Embryonic facial prominence (tissue), 1 donor: ENCODE measurements around the gene FOXK2.
"Not testable (repeated sequence)": the region's sequence is repeated elsewhere in the genome, so short reads cannot be mapped to it uniquely, and the experiment has no call there.

Source experiments
- DNase-seq: peaks from one replicate; pipeline ENCODE4 v3.0.0-alpha.2; 2016; ENCODE audit errors: extremely low spot score

FOXK2 gene

DNA sequence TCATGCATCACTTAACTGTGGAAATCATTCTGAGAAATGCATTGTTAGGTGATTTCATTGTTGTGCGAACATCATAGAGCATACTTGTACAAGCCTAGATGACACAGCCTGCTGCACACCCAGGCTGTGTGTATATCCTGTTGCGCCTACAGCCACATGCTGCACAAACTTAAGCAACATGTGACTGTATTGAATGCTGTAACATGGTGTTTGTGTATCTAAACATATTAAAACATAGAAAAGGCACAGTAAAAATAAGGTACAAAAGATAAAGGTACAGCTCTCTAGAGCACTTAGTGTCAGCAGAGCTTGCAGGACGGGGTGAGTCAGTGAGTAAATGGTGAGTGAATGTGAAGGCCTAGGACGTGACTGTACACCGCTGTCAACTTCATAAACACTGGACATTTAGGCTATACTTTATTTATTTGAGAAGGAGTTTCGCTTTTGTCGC is 11.9 kb downstream of the FOXK2 start:
- DNase-seq, result no peak

- no peak for DNase-seq
These were observed 14.9 kb downstream of the FOXK2 start for GRCh38 chr17:82534401-82534812.

- no peak for DNase-seq
These were observed 17.1 kb downstream of the FOXK2 start for GRCh38 chr17:82536512-82537201.

DNA sequence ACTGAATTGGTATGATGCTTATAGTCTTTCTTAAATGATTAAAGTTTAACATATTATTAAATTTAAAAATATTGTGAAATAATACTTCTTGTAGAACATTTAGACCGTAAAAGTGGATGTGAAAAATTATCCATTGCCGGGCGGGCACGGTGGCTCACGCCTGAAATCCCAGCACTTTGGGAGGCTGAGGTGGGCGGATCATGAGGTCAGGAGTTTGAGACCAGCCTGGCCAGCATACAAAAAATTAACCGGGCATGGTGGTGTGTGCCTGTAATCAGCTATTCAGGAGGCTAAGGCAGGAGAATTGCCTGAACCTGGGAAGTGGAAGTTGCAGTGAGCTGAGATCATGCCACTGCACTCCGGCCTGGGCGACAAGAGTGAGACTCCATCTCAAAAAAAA is 17.7 kb downstream of the FOXK2 start:
- DNase-seq, result not testable (repeated sequence)

GRCh38 chr17:82539076-82539475 is 19.5 kb downstream of the FOXK2 start:
- DNase-seq, result not testable (repeated sequence)

- no peak for DNase-seq
These were observed 22.9 kb downstream of the FOXK2 start for GRCh38 chr17:82542439-82542838.

DNA sequence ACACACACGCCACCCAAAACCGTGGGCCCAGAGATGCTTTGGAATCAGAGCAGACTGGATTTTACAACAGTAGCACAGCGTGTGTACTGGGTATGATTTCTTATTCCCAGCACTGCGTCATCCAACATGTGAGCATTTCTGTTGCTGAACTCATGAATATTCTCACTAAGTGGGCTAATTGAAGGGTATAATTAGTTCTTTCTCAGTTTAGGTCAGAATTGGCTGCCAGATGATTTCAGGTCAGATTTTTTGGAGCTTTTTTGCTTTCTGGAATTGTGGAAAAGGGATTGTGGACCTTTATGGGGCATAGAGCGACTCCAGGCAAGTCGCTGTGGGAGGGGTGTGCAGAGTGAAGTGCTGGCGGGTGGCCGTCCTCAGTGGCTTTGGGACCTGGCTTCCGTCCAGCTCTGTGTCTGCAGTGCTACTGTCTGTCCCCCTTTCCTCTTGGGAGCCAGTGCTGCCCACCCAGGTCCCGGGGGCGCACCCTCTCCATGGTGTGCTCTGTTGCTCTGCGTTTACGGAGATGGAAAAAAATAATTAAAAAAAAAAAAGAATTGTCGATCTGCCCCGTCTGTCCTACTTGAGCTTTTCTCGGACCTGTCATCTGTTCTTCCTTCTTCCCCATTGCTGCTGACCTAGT is 25.0 kb downstream of the FOXK2 start:
- DNase-seq, result no peak

- DNase-seq, result peak; percentile 42
These were observed 25.5 kb downstream of the FOXK2 start for GRCh38 chr17:82545071-82545462.

- no peak for DNase-seq
These were observed 28.4 kb downstream of the FOXK2 start for GRCh38 chr17:82547981-82548380.

DNA sequence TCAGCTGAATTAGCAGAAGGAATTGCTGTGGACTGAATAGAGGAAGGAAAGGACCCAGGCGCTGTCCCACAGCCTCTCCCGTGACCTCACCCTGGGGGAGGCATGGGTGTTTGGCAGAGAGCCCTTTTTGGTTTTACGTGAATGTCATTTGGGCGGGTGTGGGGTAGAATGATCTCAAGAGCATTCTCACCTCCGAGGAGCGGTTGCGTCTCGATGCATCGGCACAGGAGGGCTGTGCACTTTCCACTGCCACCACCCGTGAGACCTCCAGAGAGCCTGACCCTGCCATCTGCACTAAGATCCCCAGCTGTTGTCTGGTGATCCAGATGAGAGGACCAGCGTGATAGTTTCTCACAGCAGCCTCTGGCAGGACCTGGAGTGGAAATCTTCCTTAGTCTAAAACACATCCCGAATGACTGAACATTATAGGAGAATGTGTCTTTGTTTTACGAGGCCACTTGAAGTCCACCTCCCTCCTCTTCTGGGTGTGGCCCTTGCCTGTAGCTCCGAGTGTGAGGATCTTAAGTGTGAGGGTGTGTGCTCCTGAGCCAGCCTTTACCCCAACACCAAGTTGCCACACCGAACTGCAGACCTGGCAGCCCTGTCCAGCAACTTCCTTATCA is 29.3 kb downstream of the FOXK2 start:
- no peak for DNase-seq

GRCh38 chr17:82551779-82552457 is 32.4 kb downstream of the FOXK2 start:
- no peak for DNase-seq

DNA sequence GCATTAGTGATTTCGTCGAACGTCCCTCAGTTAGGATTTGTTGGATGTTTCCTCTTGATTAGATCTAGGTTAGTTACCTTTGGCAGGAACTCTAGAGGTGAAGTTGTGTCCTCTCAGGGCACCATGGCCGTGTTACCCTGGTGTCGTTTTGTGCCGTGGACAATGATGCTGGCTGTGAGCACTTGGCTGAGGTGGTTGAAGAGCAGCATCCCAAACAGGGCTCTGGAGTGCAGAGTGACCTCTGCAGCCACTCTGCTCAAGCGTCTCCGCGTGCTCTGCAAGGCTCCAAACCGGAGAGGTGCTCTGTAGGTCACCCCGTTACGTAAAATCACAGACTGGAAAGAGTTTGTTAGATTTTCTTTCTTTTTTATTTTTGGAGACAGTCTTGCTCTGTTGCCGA is 33.0 kb downstream of the FOXK2 start:
- DNase-seq, result no peak

- DNase-seq, result no peak
These were observed 33.8 kb downstream of the FOXK2 start for GRCh38 chr17:82553210-82553930.

- DNase-seq, result not testable (repeated sequence)
These were observed 38.0 kb downstream of the FOXK2 start for GRCh38 chr17:82557510-82557909.

- DNase-seq, result no peak
These were observed 40.2 kb downstream of the FOXK2 start for GRCh38 chr17:82559566-82560251.

GRCh38 chr17:82560252-82560642 is 40.7 kb downstream of the FOXK2 start:
- no peak for DNase-seq

DNA sequence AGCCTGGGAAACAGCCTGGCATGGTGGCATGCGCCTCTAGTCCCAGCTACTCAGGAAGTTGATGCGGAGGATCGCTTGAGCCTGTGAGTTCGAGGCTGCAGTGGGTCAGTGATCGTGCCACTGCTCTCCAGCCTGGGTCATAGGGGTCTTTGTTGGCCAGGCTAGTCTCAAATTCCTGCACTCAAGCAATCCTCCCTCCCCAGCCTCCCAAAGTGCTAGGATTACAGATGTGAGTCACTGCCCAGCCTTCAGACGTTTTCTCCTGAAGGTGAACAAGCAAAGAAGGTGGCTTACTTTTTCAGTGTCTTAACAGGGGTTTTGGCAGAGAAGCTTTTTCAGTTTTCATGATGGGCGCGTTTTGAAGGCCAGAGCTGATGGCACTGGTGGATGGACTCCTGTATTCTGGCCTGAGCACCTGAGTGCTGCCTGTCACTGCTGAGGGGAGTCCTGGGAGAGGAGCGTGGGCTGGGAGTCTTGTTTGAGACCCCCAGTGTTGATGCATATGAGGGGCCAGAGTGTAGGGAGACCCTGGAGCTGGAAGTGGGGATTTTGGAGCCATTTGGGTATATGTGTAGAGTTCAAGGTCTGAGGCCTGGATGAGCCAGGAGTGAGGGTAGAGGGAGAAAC is 41.4 kb downstream of the FOXK2 start:
- DNase-seq, result no peak

- DNase-seq, result no peak
These were observed 42.0 kb downstream of the FOXK2 start for GRCh38 chr17:82561429-82562035.

DNA sequence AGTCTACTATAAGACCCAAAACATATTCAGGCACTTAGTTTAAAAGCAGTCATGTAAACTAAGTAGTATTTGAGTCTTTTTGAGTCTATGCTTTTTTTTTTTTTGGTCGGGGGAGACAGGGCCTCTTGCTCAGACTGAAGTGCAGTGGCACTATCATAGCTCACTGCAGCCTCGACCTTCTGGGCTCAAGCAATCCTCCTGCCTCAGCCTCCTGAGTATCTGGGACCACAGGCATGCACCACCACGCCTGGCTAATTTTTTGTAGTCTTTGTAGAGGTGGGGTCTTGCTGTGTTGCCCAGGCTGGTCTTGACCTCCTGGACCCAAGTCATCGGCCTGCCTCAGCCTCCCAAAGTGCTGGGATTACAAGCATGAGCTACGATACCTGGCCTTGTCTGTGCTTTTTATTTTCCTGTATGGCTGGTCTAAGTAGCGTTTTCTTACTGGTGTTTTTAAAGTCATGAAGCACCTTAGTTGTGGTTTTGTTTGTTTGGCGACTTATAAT is 43.2 kb downstream of the FOXK2 start:
- DNase-seq, result not testable (repeated sequence)

- no peak for DNase-seq
These were observed 43.8 kb downstream of the FOXK2 start for GRCh38 chr17:82563318-82563717.
